Measurements from ENCODE around the gene TRPM2. TPM values are rescaled to one million over a fixed set of nuclear protein-coding genes. Genes with fewer than 3 reads are reported as not detected.

Gene TRPM2
- total and polyA plus RNA-seq, 12 donors: 0.34 to 8.5 (median 1.2) TPM

DNA sequence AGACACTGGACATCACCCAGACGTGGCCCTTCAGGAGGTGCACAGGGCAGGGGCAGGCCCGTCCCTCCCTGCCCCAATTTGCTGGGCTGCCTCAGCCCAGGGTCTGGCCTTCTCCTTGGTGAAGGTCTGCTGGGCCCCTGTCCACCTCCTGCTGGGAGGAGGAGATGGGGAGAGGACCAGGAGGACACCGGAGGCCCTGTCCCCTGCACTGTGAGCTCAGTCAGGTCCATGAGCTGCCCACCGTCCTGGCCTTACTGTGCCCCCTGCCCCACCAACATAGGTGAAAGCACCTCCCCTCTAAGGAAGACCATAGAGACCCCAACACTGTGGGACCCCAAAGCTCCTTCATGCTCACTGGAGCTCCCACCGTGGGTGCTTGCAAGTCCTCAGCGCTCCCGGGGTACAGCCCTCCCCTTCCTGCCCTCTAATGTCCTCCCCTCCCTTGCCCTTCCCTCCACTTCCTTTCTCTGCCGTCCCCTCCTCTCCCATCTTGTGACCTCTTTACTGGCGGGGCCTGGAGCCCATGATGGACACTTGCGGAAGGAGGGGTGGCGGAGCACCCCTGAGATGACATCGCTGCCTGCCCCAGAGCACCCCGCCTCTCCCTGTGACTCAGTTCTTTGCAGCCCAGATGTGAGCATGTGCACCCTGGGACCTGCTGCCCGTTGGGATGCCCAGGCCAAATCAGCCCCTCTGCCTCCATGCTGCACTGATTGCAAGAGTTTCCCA, 106.5 kb downstream of the TRPM2 start:
- peak in 1 of 2 donors; percentile 3 for DNase-seq
- intact Hi-C loops (cut with DNase I): loop anchor here in 2 of 10 donors (10.0 kb wide), 2 partner anchors 95 to 115 kb away; no protein-coding TSS in a partner anchor
- peaks cover 6 to 22% (median 15%) of the 10 kb centered on the region in 9 donors for H3K4me1 ChIP-seq

DNA sequence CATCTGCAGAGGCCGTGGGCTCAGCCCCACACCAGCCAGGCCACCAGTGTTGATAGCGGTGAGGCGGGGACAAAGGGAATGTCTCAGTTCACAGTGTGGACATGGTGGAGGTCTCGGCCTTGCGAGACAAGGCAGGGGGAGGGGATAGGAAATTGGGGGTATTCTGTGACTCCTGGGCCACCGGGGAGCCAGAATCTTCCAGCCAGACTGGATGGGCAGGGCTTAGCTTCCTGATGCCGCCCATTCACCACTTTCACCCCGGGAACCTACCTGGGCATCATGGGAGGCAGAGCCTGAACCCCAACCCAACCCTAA, 107.0 kb downstream of the TRPM2 start:
- no peaks in the 10 kb centered on the region for H3K9me3 ChIP-seq
- ATAC-seq (no peak), DNase-seq (no peak)
- no peak overlapping the region for H3K4me3 ChIP-seq
- H3K27ac ChIP-seq: no peak overlapping the region
- H3K4me1 ChIP-seq: peaks cover 6 to 22% (median 15%) of the 10 kb centered on the region in 9 donors
- 93 to 96% methylated on average over 8 of the region's 8 CpGs for WGBS, 2 donors
- peaks cover 0 to 5% (median 0%) of the 10 kb centered on the region in 9 donors for H3K36me3 ChIP-seq
- no peak for TF ChIP-seq CTCF (IDR thresholded peaks at IDR 0.05)
- intact Hi-C loops (cut with DNase I): no loop called here
- H3K27me3 ChIP-seq: no peaks in the 10 kb centered on the region

More for the DNA sequence above, 106.5 kb downstream of the TRPM2 start:
- Histone ChIP-seq H3K4me3 (no peak overlapping the region), H3K36me3 (peaks cover 0 to 5% (median 0%) of the 10 kb centered on the region in 9 donors), H3K27me3 (no peaks in the 10 kb centered on the region), H3K9me3 (no peaks in the 10 kb centered on the region), H3K27ac (no peak overlapping the region)
- ATAC-seq: no peak
- no peak for TF ChIP-seq CTCF (IDR thresholded peaks at IDR 0.05)
- WGBS, 2 donors: 83 to 85% methylated on average over 14 of the region's 14 CpGs

DNA sequence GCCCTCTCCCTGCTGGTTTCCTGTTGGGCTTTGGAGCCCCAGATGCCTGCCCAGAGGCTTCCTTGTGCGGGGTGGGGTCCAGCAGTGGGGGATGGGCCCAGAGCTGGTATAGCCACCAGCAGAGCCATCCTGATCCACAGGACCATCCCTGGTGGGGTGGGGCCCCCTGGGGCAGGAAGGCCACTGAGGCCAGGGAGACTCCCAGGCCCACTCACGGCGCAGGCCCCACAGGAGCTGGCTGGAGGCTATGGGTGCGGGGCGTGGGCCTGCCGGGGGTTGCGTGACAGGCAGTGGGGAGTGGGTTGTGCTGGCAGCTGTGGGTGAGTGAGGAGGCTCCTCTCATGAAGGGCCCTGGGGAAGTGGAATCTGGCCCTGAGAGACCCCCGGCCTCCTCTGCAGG, 107.6 kb downstream of the TRPM2 start:
- ATAC-seq (peak in 1 of 8 donors; percentile 3), DNase-seq (no peak)
- Histone ChIP-seq H3K4me3 (no peak overlapping the region), H3K27ac (no peak overlapping the region), H3K9me3 (no peaks in the 10 kb centered on the region), H3K36me3 (peaks cover 0 to 5% (median 0%) of the 10 kb centered on the region in 9 donors), H3K27me3 (no peaks in the 10 kb centered on the region), H3K4me1 (peaks cover 3 to 19% (median 12%) of the 10 kb centered on the region in 9 donors)
- 96 to 97% methylated on average over 8 of the region's 8 CpGs for WGBS, 2 donors
- intact Hi-C loops (cut with DNase I): no loop called here
- TF ChIP-seq CTCF (IDR thresholded peaks at IDR 0.05): no peak

- peak; percentile 18 to 61 (median 48) for TF ChIP-seq CTCF (IDR thresholded peaks at IDR 0.05)
- WGBS, 2 donors: 46 to 58% methylated on average over 15 of the region's 15 CpGs
- H3K27me3 ChIP-seq: no peaks in the 10 kb centered on the region
- H3K27ac ChIP-seq: no peak overlapping the region
- DNase-seq: no peak
- peaks cover 0 to 5% (median 0%) of the 10 kb centered on the region in 9 donors for H3K36me3 ChIP-seq
- no peak overlapping the region for H3K4me3 ChIP-seq
- H3K9me3 ChIP-seq: no peaks in the 10 kb centered on the region
- ATAC-seq: peak; percentile 68 to 87 (median 78)
- peaks cover 0 to 15% (median 9%) of the 10 kb centered on the region in 9 donors for H3K4me1 ChIP-seq
- intact Hi-C loops (cut with DNase I): no loop called here
These were observed 108.1 kb downstream of the TRPM2 start for GRCh38 chr21:44461464-44462001.

Measured in heart right ventricle (tissue), 16 donors.